ENCODE data around the gene TNPO1. TPM values are rescaled to one million over a fixed set of nuclear protein-coding genes. Genes with fewer than 3 reads are reported as not detected.

The TNPO1 gene
- total and polyA plus RNA-seq, 4 donors = 5.7 to 95.8 (median 29.2) TPM

GRCh38 chr5:72859127-72859526 lies 42.7 kb downstream of the TNPO1 start:
- no peak overlapping the region for H3K27ac ChIP-seq (ENCODE audit: low read depth in 1 of 2, low read length in 2 of 2)
- no peak for DNase-seq (ENCODE audit: low spot score)
- no peaks in the 10 kb centered on the region for H3K9me3 ChIP-seq (ENCODE audit: control insufficient read depth in 4 of 4, low read length in 3 of 4)
- no peaks in the 10 kb centered on the region for H3K27me3 ChIP-seq (ENCODE audit: control insufficient read depth in 4 of 4, insufficient read depth in 4 of 4, low read length in 3 of 4)
- H3K9ac ChIP-seq (ENCODE audit: low read depth in 1 of 2, low read length in 2 of 2) = no peak overlapping the region
- TF ChIP-seq HNF4G (IDR thresholded peaks at IDR 0.05) (no peak), ATF3 (IDR thresholded peaks at IDR 0.05) (no peak), REST (IDR thresholded peaks at IDR 0.05) (no peak), HNF4A (conservative IDR thresholded peaks at IDR 0.05) (no peak)
- H3K4me1 ChIP-seq (ENCODE audit: control insufficient read depth in 4 of 4, insufficient read depth in 4 of 4, low read length in 3 of 4) = peaks cover 0 to 1% (median 0%) of the 10 kb centered on the region in 4 donors
- no peak overlapping the region for H3K4me3 ChIP-seq (ENCODE audit: low read depth in 1 of 3, low read length in 3 of 3)
- 89% methylated on average over 1 of the region's 1 CpG for WGBS
- peaks cover 7 to 42% (median 38%) of the 10 kb centered on the region in 4 donors for H3K36me3 ChIP-seq (ENCODE audit: control insufficient read depth in 4 of 4, insufficient read depth in 3 of 4, low read depth in 1 of 4, low read length in 3 of 4)

- Histone ChIP-seq H3K9ac (ENCODE audit: low read depth in 1 of 2, low read length in 2 of 2) (no peak overlapping the region), H3K27ac (ENCODE audit: low read depth in 1 of 2, low read length in 2 of 2) (no peak overlapping the region), H3K4me3 (ENCODE audit: low read depth in 1 of 3, low read length in 3 of 3) (no peak overlapping the region), H3K27me3 (ENCODE audit: control insufficient read depth in 4 of 4, insufficient read depth in 4 of 4, low read length in 3 of 4) (no peaks in the 10 kb centered on the region), H3K4me1 (ENCODE audit: control insufficient read depth in 4 of 4, insufficient read depth in 4 of 4, low read length in 3 of 4) (peaks cover 0 to 1% (median 0%) of the 10 kb centered on the region in 4 donors), H3K9me3 (ENCODE audit: control insufficient read depth in 4 of 4, low read length in 3 of 4) (no peaks in the 10 kb centered on the region), H3K36me3 (ENCODE audit: control insufficient read depth in 4 of 4, insufficient read depth in 3 of 4, low read depth in 1 of 4, low read length in 3 of 4) (peaks cover 9 to 41% (median 40%) of the 10 kb centered on the region in 4 donors)
- 89% methylated on average over 4 of the region's 4 CpGs for WGBS
- TF ChIP-seq YY1 (IDR thresholded peaks at IDR 0.05) (no peak), RAD21 (IDR thresholded peaks at IDR 0.05) (no peak), FOXA1 (IDR thresholded peaks at IDR 0.05) (no peak), TAF1 (conservative IDR thresholded peaks at IDR 0.05) (no peak), GABPA (IDR thresholded peaks at IDR 0.05 in 1 of 2, conservative IDR thresholded peaks at IDR 0.05 in 1 of 2) (no peak), ZBTB33 (IDR thresholded peaks at IDR 0.05) (no peak)
- no peak for DNase-seq (ENCODE audit: low spot score)
Observed at GRCh38 chr5:72860499-72860898, 44.0 kb downstream of the TNPO1 start.

GRCh38 chr5:72871366-72872024 lies 55.0 kb downstream of the TNPO1 start:
- 59% methylated on average over 1 of the region's 1 CpG for WGBS
- Histone ChIP-seq H3K4me1 (ENCODE audit: control insufficient read depth in 4 of 4, insufficient read depth in 4 of 4, low read length in 3 of 4) (no peaks in the 10 kb centered on the region), H3K27me3 (ENCODE audit: control insufficient read depth in 4 of 4, insufficient read depth in 4 of 4, low read length in 3 of 4) (no peaks in the 10 kb centered on the region), H3K36me3 (ENCODE audit: control insufficient read depth in 4 of 4, insufficient read depth in 3 of 4, low read depth in 1 of 4, low read length in 3 of 4) (peaks cover 5 to 46% (median 40%) of the 10 kb centered on the region in 4 donors), H3K9me3 (ENCODE audit: control insufficient read depth in 4 of 4, low read length in 3 of 4) (no peaks in the 10 kb centered on the region), H3K4me3 (ENCODE audit: low read depth in 1 of 3, low read length in 3 of 3) (no peak overlapping the region), H3K27ac (ENCODE audit: low read depth in 1 of 2, low read length in 2 of 2) (no peak overlapping the region), H3K9ac (ENCODE audit: low read depth in 1 of 2, low read length in 2 of 2) (no peak overlapping the region)
- no peak for DNase-seq (ENCODE audit: low spot score)
- TF ChIP-seq FOXA1 (IDR thresholded peaks at IDR 0.05) (no peak), MAX (IDR thresholded peaks at IDR 0.05) (no peak), TAF1 (conservative IDR thresholded peaks at IDR 0.05) (no peak), CTCF (IDR thresholded peaks at IDR 0.05; ENCODE audit: low read depth, low read length, missing input control) (no peak), HNF4G (IDR thresholded peaks at IDR 0.05) (no peak), SP1 (IDR thresholded peaks at IDR 0.05) (no peak), ATF3 (IDR thresholded peaks at IDR 0.05) (no peak), YY1 (IDR thresholded peaks at IDR 0.05) (no peak), NR2F2 (IDR thresholded peaks at IDR 0.05) (no peak), RXRA (IDR thresholded peaks at IDR 0.05) (no peak), ZBTB33 (IDR thresholded peaks at IDR 0.05) (no peak), RAD21 (IDR thresholded peaks at IDR 0.05) (no peak)
